Upper lobe of right lung (tissue), 1 donor: ENCODE results near the gene LRRC31. TPM values are rescaled to one million over a fixed set of nuclear protein-coding genes. Genes with fewer than 3 reads are reported as not detected.

Source experiments
- ATAC-seq: fragments of 200-7000 bp; cut with Tn5 transposase; one replicate; pipeline ENCODE4 v1.9.1; 2020; ENCODE audit warnings: mild to moderate bottlenecking, moderate library complexity
- DNase-seq: peaks from one replicate; pipeline ENCODE4 v3.0.0-alpha.2; 2020
- H3K27ac ChIP-seq: fragments of 200-600 bp; one replicate; pipeline ENCODE4 v1.8.0; 2022
- H3K27me3 ChIP-seq: fragments of 200-600 bp; one replicate; pipeline ENCODE4 v1.8.0; 2022; ENCODE audit warnings: mild to moderate bottlenecking
- H3K36me3 ChIP-seq: fragments of 200-600 bp; one replicate; pipeline ENCODE4 v1.8.0; 2022
- H3K4me1 ChIP-seq: fragments of 200-600 bp; one replicate; pipeline ENCODE4 v1.8.0; 2022
- H3K4me3 ChIP-seq: fragments of 200-600 bp; one replicate; pipeline ENCODE4 v1.8.0; 2022; ENCODE audit warnings: mild to moderate bottlenecking
- H3K9me3 ChIP-seq: fragments of 200-600 bp; one replicate; pipeline ENCODE4 v1.8.0; 2022
- intact Hi-C: fragments of 100-400 bp; cut with DNase I; formaldehyde crosslinking; loops from one replicate; pipeline ENCODE4 v1.11.0; 2022
- total RNA-seq: library from RNA; stranded (reverse); fragmentation: NEBNext Ultra II Directional; extraction: Animal tissue kit (Norgen Biotek cat#: 25700); gene quantifications from one replicate; pipeline ENCODE4 v1.2.1, GENCODE V29; 2021
- TF ChIP-seq, protein P1 (sequence below): fragments of 200-600 bp; IDR thresholded peaks from one replicate; pipeline ENCODE4 v1.8.0; 2022; ENCODE audit warnings: antibody characterized with exemption
- donor health status: DM: no; HTN: yes; CAD: no; lungs with severe emphysema.

LRRC31 gene
- total RNA-seq, 1 donor from 2014 or later = 1.7 TPM

DNA sequence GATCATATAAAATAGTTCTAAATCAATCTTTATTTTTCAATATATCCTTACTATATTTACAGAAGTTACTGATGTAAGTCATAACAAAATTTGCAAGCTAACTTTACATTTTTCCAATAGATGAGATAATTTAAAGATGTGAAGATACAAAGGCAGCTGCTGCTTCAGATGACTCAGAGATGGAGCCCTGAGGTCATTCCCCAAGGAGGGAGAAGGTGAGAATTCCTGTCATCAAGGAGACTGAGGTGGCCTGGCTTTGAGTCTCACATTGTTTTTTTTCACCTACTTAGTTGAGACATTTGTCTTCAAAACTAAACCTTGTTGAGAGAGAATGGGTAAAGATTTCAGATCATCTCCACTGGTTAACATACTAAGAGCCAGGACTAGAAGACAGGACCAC, 37.7 kb upstream of the LRRC31 start:
- TF ChIP-seq, protein P1, sequence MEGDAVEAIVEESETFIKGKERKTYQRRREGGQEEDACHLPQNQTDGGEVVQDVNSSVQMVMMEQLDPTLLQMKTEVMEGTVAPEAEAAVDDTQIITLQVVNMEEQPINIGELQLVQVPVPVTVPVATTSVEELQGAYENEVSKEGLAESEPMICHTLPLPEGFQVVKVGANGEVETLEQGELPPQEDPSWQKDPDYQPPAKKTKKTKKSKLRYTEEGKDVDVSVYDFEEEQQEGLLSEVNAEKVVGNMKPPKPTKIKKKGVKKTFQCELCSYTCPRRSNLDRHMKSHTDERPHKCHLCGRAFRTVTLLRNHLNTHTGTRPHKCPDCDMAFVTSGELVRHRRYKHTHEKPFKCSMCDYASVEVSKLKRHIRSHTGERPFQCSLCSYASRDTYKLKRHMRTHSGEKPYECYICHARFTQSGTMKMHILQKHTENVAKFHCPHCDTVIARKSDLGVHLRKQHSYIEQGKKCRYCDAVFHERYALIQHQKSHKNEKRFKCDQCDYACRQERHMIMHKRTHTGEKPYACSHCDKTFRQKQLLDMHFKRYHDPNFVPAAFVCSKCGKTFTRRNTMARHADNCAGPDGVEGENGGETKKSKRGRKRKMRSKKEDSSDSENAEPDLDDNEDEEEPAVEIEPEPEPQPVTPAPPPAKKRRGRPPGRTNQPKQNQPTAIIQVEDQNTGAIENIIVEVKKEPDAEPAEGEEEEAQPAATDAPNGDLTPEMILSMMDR = no peak
- no peaks in the 10 kb centered on the region for H3K9me3 ChIP-seq
- H3K27ac ChIP-seq = no peak overlapping the region
- H3K4me1 ChIP-seq = no peaks in the 10 kb centered on the region
- DNase-seq = no peak
- no peaks in the 10 kb centered on the region for H3K36me3 ChIP-seq
- no peaks in the 10 kb centered on the region for H3K27me3 ChIP-seq
- no peak overlapping the region for H3K4me3 ChIP-seq
- intact Hi-C loops = no loop called here
- ATAC-seq = no peak

DNA sequence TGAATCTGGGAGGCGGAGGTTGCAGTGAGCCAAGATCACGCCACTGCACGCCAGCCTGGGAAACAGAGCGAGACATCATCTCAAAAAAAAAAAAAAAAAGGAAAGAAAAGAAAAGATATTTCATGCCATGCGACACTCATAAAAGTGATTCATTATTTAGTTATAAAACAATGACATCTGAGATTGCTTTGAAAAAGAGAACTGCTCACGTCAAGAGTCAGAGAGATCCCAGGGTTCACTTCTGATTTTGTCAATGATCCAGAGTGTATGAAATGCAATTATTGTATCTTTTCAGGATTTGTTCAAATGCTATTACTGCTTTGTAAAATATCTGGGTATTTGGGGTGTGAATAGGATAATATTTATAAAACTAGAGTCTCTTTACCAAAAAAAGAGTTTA, 35.7 kb upstream of the LRRC31 start:
- Histone ChIP-seq H3K4me1 (no peaks in the 10 kb centered on the region), H3K9me3 (peaks cover 15% of the 10 kb centered on the region), H3K4me3 (no peak overlapping the region), H3K36me3 (no peaks in the 10 kb centered on the region), H3K27me3 (no peaks in the 10 kb centered on the region), H3K27ac (no peak overlapping the region)
- DNase-seq (no peak), ATAC-seq (no peak)
- intact Hi-C loops = no loop called here
- TF ChIP-seq, protein P1 = no peak

DNA sequence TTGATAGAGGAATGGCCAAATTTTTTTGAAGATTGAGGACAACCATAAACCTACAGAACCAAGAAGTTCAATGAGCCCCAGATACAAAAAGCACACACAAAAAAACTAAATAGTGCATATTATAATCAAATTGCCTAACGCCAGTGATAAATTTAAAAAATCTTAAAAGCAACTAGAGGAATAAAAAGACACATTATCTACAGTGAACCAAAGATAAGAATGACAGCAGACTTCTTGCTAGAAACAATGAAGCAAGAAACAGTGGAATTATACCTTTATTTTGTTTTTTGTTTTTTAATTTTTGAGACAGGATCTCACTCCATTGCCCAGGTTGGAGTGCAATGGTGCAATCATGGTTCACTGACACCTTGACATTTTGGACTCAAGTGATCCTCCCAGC, 31.7 kb upstream of the LRRC31 start:
- TF ChIP-seq, protein P1 = no peak
- Histone ChIP-seq H3K36me3 (no peaks in the 10 kb centered on the region), H3K27me3 (no peaks in the 10 kb centered on the region), H3K4me3 (no peak overlapping the region), H3K27ac (no peak overlapping the region), H3K4me1 (no peaks in the 10 kb centered on the region), H3K9me3 (peaks cover 16% of the 10 kb centered on the region)
- no peak for ATAC-seq
- intact Hi-C loops = no loop called here
- DNase-seq = no peak

DNA sequence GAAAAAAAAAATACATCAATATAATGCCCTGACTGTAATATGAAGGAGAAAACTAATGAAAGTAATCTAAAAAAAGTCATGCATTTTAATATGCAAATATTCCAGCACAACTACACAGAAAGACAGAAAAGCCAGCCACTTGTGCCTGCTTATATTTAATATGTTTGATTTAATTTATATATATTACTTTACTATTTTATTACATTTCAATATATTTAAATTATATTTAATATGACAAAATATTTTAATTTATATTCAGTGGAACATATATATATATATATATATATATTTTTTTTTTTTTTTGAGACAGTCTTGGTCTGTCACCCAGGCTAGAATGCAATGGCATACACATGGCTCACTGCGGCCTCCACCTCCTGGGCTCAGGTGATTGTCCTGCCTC, 27.5 kb upstream of the LRRC31 start:
- no peaks in the 10 kb centered on the region for H3K27me3 ChIP-seq
- DNase-seq = no peak
- H3K4me3 ChIP-seq = no peak overlapping the region
- H3K27ac ChIP-seq = no peak overlapping the region
- ATAC-seq = no peak
- intact Hi-C loops = no loop called here
- H3K9me3 ChIP-seq = peaks cover 16% of the 10 kb centered on the region
- H3K4me1 ChIP-seq = no peaks in the 10 kb centered on the region
- TF ChIP-seq, protein P1 = no peak
- H3K36me3 ChIP-seq = no peaks in the 10 kb centered on the region

- no peaks in the 10 kb centered on the region for H3K36me3 ChIP-seq
- TF ChIP-seq, protein P1 = no peak
- intact Hi-C loops = no loop called here
- no peak overlapping the region for H3K27ac ChIP-seq
- DNase-seq (no peak), ATAC-seq (no peak)
- H3K27me3 ChIP-seq = no peaks in the 10 kb centered on the region
- H3K4me1 ChIP-seq = no peaks in the 10 kb centered on the region
- no peak overlapping the region for H3K4me3 ChIP-seq
- no peaks in the 10 kb centered on the region for H3K9me3 ChIP-seq
These were observed 25.3 kb upstream of the LRRC31 start for GRCh38 chr3:169895072-169895471.

- Histone ChIP-seq H3K4me3 (no peak overlapping the region), H3K9me3 (no peaks in the 10 kb centered on the region), H3K27ac (no peak overlapping the region), H3K27me3 (no peaks in the 10 kb centered on the region), H3K4me1 (no peaks in the 10 kb centered on the region), H3K36me3 (no peaks in the 10 kb centered on the region)
- TF ChIP-seq, protein P1 = no peak
- intact Hi-C loops = no loop called here
- DNase-seq (no peak), ATAC-seq (no peak)
These were observed 24.4 kb upstream of the LRRC31 start for GRCh38 chr3:169894110-169894509.
